Stimulated activated naive CD4-positive, alpha-beta T cell (primary cell): ENCODE data around the gene MTRF1.
A peak's percentile ranks its signal among the peaks of the same experiment; 100 is the strongest.
"Not testable (repeated sequence)": the region's sequence is repeated elsewhere in the genome, so short reads cannot be mapped to it uniquely, and the experiment has no call there.

Experiments
- DNase-seq, 6 experiments: peaks; one replicate each; lab custom pipeline; 2025; lab: John Stamatoyannopoulos, UW

The MTRF1 gene

GRCh38 chr13:41279156-41279555, 15.8 kb upstream of the MTRF1 start:
- DNase-seq: not testable (repeated sequence)

DNA sequence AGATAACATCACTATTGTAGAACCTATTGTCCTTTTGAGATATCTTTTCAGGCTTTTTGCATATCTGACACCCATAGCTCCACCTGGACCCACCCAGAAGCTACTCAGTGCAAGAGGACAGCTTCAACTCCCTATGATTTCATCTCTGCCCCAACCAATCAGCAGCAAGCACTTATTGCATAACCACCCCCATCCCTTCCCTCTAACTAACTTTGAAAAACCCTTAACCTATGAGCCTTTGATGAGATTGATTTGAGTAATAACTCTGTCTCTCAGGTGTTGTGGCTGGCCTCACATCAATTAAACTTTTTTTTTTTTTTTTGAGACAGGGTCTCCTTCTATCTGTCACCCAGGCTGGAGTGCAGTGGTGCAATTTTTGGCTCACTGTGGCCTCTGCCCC, 13.4 kb upstream of the MTRF1 start:
- no peak for DNase-seq

- no peak for DNase-seq
Observed at GRCh38 chr13:41274881-41275280, 11.5 kb upstream of the MTRF1 start.

GRCh38 chr13:41273831-41274441, 10.6 kb upstream of the MTRF1 start:
- no peak for DNase-seq

DNA sequence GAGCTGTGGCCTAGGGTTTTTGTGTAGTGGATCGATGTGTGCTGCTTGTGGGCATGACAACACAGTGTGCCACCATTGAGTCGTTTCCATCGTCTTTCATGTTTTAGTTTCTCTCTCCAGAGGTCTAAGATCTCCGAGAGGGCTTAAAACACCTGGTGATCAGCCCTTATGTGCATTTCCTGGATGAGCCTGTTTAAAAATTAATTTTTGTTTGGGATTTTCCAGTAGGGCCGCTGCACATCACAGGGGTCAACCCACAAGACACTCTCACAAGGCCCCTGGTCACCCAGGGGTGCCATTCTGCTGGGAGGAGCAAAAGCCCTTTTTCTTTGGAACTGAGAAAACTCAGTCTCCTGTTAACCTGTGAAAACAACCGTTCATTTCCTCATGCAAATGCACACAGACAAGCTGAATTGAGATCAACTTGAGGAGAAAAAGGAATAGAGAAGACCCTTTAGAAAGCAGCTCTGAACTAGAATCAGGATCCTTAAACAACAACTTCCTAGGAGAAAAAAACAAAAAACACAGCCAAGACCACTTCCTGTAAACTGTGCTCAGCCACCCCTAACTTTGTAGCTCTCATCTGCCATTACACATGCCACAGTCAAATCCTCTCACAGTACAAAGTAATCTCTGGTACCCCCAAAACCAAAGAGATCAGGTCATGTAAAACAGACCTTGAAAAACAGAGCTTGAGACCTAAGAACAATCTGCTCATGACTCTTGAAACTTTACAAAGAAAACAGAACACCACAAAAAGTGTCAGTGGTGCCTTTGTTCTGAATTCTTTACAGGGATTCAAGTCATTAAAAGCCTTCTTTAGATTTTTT, 8.3 kb upstream of the MTRF1 start:
- peak in 3 of 6 experiments; percentile 59 to 71 (median 64) for DNase-seq

DNA sequence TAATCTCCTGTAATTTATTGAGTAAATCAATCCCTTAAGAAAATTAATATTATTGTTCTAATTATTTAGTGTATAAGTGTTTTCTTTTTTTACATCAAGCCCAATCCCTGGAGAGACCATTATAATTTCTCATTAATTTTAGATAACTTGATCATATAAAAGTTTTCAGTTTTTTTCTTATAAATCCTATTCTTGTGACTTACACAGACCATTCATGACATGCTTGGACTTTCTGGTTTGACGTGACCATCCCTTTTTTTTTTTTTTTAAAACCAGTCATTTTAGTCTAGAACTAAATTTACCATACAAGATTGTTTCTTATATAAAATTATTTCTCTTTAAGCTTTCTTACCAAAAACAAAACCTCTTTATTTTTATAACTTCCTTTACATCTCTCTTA, 5.4 kb upstream of the MTRF1 start:
- DNase-seq: peak in 2 of 6 experiments; percentile 31

DNA sequence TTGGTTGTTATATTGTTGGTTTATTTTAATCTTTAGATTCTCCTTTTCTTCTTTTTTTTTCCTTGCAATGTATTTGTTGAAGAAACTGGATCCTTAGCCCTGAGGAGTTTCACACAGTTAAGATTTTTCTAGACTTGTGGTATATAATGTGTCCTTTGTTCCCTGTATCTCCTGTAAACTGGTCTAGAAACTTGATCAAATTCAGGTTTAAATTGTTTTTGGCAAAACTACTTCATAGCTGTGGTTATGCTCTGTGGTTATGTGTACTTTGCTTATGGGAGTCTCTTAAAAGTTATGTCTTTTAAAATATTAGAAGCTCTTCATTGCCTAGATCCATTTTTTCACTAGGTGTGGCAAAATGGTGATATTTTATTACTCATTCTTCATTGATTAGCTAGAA, 3.7 kb upstream of the MTRF1 start:
- DNase-seq: peak in 1 of 6 experiments; percentile 11

DNA sequence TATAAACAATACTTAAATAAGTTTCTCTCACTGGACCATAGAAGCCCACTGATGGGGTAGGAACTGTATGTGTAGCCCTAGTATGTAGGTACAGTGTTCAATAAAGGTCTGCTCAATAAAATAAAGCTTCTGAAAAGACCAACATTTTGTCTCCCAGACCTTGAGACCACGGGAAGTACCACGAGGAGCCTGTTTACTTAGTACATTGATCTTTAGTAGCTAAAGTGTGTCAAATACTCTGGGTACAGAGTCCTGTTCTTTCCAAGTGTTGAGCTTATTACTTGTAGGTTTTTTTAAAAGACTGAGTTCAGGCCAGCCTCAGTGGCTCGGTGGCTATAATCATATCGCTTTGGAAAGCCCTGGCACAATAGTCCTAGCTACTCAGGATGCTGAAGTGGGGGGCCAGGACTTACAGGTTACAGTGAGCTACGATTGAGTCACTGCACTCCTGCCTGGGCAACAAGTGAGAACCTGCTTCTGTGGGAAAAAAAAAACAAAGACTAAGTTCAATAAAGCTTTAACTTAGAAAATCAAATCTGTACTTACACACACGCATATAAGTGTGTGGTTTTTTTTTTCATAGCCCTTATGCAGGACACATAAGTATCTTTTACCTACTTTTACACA, 3.4 kb downstream of the MTRF1 start:
- DNase-seq: no peak

DNA sequence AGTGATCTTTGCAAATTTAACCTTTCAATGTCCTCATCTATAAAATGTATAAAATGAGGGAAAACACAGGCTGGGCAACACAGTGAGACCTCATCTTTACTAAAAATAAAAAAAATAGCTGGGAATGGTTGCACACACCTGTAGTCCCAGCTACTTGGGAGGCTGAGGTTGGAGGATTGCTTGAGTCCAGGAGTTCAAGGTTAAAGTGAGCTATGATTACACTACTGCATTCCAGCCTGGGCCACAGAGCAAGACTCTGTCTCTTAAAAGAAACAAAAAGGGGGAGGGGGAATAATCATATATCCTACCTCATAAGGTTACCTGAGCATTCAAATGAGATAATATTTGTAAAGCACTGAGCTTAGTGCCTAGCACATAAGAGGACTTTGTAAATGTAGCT, 5.8 kb downstream of the MTRF1 start:
- no peak for DNase-seq

DNA sequence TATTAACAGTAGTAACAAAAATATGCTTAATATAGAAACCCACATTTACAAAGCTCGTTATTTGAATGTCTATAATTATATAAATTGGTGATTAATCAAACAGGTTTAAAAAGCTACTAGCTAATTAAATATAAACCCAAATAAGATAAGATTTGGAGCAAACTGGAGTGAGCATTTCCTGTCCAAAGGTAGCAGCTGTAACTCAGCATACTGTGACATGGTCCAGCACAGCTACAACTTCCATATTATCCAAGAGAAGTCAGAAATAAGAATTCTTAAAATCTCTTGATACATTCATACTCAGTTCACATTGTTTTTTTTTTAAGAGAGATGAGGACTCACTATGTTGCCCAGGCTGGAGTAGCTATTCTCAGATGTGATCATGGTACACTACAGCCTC, 8.5 kb downstream of the MTRF1 start:
- no peak for DNase-seq

GRCh38 chr13:41250993-41251392, 12.4 kb downstream of the MTRF1 start:
- no peak for DNase-seq

DNA sequence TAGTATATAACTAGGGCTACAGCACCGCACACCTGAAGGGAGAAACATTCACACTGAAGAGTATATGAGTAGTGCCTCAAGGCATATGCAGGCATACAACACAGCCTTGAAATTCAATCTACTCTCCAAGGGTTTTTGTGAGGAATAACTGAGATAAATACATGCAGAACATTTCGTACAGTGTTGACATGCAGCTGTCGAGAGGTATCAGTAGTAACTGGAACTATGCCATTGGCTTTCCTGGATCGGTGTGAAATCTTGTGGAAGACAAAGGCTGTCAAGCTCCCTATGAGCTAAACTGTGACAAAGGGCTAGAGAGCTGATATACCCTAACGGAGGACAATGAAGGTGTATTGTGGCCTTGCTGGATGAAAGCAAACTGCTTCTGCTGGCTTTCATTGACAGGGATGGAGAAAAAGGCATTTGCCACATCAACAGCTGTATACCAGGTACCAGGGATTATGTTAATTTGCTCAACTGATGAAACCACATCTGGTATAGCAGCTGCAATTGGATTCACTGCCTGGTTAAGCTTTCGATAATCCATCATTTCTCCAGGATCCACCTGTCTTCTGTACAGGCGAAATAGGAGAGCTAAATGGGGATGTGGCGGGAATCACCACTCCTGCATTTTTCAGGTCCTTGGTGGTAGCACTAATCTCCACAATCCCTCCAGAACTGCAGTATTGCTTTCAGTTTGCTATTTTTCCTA, 16.3 kb downstream of the MTRF1 start:
- no peak for DNase-seq

GRCh38 chr13:41244556-41244955, 18.8 kb downstream of the MTRF1 start:
- no peak for DNase-seq

GRCh38 chr13:41241626-41242025, 21.8 kb downstream of the MTRF1 start:
- DNase-seq: no peak

DNA sequence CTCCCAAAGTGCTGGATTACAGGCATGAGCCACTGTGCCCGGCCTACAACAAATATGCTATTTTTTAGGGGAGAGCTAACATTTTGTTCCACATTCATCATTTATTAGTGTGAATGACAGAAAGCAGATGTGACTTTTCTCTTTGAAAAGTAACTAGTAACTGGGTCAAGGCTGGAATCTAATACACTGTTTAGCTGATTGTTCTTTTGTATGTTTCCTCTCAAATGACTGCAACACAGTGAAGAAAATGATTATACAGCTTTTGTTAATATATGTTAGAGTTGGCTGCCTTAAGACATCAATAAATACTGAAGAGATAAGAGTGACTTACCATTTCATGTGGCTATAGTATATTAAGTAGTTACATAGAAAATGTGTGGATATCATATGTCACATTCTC, 27.0 kb downstream of the MTRF1 start:
- no peak for DNase-seq

- DNase-seq: no peak
Observed at GRCh38 chr13:41232578-41233480, 30.5 kb downstream of the MTRF1 start.

DNA sequence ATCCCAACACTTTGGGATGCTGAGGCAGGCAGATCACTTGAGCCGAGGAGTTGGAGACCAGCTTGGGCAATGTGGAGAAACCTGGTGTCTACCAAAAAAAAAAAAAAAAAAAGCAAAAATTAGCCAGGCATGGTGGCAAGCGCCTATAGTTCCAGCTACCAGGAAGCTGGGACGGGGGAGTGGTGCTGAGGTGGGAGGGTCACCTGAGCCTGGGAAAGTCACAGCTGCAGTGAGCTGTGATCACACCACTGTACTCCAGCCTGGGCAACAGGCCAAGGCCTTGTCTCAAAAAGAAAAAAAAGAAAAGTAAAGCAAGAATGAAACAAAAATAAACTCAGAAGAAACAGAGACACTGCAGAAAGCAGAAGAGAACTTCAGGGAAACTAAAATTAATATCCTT, 31.6 kb downstream of the MTRF1 start:
- no peak for DNase-seq

- no peak for DNase-seq
Observed at GRCh38 chr13:41231025-41231677, 32.2 kb downstream of the MTRF1 start.

- no peak for DNase-seq
Observed at GRCh38 chr13:41229356-41229755, 34.0 kb downstream of the MTRF1 start.

DNA sequence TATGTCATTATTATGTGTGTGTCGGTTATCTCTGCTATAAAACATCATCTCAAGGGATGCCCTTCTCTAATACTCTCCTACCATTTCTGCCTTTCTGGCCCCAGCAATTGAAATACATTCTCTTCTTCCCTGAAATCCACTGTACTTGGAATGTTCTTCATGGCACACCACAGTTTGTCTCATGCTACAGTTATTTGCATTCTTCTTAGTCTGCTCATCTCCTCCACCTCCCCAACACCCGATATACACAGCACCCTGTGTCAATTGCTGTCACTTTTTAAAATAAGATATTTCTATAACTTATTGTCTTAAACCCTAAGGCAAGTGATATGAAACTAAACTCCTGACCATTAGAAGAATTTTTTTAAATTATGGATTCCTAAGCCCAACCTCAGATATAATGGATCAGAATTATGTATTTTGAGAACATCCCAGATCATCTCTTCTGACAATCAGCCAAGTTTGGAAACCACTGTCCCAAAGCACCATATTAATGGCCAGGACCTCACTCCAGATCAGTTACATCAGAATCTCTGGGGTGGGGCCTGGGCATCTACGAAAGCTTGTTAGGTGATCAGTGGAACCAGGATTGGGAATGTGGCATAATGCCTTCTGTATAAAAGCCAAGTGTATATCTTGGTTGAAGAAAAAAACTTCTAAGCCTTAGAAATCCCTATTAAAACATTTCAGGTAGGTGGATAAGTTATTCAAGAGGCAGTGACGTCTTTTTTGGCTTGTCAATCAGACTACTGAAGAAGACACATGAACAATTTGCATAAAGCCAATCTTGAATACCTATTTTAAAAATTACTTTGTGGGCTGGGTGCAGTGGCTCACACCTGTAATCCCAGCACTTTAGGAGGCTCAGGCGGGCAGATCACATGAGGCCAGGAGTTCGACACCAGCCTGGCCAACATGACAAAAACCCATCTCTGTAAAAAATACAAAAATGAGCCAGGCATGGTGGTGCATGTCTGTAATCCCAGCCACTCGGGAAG, 39.0 kb downstream of the MTRF1 start:
- no peak for DNase-seq
